Measurements from ENCODE around the gene TAPBPL.

TAPBPL gene

DNA sequence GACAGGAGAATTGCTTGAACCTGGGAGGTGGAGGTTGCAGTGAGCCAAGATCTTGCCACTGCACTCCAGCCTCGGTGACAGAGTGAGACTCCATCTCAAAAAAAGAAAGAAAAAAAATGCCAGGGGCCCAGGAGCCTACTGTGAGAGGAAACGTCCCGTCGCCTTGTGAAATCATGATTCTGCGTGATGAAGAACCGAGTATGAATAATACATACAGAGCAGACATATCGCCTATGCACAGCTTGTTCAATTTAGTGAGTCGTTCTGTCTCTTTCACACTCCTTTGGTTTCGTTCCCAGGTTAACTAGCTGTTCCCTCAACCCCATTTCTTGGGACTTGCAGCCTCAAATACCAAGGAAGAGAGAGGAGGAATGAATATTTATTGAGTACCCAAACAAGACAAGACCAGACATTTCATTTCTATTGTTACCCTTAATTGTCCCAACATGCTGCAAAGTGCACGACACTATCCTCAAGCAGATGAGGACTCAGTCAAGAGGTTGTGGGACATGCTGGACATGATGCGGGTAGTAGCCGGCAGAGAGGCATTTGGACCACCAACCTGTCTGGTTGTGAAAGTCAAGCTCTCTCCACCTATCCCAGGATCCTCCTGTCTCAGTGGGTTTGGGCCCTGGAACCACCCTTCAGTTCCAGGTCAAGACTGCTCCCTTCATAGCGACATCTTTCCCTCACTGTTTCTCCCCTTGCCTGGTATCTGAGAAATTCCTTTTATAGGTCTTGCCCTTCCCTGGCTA, 15.7 kb upstream of the TAPBPL start:
- no peak for DNase-seq

DNA sequence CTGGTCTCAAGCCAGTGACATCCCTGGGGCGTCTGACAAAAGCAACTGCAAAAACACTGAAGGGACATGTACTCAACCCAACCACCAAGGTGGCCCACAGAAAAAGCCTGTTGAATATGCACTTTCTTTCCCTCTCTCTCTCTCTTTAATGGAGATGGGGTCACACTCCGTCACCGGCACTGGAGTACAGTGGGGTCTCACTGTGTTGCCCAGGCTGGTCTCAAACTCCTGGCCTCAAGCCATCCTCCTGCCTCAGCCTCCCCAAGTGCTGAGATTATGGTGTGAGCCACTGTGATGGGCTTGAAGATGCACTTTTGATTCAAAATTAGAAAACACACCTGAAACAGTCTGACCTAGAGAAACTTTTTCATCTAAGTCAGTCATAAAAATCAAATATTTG, 14.3 kb upstream of the TAPBPL start:
- DNase-seq, result no peak

DNA sequence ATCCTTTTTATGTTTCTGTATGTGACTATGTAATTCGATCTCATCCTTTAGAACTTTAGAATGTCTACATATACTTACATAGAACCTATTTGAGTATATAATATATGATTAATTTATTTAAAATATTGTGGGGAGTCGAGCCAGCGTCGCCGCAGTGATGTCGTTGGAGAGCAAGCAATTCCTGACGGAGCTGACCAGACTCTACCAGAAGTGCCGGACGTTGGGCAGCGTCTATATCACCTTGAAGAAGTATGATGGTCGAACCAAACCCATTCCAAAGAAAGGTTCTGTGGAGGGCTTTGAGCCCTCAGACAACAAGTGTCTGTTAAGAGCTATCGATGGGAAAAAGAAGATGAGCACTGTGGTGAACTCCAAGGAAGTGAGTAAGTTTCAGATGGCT, 13.5 kb upstream of the TAPBPL start:
- no peak for DNase-seq

GRCh38 chr12:6440391-6440790, 11.5 kb upstream of the TAPBPL start:
- no peak for DNase-seq

GRCh38 chr12:6442836-6443235, 9.0 kb upstream of the TAPBPL start:
- no peak for DNase-seq

GRCh38 chr12:6443361-6443983, 8.4 kb upstream of the TAPBPL start:
- DNase-seq, result no peak

GRCh38 chr12:6444031-6444430, 7.8 kb upstream of the TAPBPL start:
- no peak for DNase-seq

GRCh38 chr12:6444704-6445688, 6.8 kb upstream of the TAPBPL start, which contains the start of gene CD27:
CD27 (plus strand) TSS chr12:6444955; CDS start chr12:6445096, 141 bp downstream.
- DNase-seq, result no peak

DNA sequence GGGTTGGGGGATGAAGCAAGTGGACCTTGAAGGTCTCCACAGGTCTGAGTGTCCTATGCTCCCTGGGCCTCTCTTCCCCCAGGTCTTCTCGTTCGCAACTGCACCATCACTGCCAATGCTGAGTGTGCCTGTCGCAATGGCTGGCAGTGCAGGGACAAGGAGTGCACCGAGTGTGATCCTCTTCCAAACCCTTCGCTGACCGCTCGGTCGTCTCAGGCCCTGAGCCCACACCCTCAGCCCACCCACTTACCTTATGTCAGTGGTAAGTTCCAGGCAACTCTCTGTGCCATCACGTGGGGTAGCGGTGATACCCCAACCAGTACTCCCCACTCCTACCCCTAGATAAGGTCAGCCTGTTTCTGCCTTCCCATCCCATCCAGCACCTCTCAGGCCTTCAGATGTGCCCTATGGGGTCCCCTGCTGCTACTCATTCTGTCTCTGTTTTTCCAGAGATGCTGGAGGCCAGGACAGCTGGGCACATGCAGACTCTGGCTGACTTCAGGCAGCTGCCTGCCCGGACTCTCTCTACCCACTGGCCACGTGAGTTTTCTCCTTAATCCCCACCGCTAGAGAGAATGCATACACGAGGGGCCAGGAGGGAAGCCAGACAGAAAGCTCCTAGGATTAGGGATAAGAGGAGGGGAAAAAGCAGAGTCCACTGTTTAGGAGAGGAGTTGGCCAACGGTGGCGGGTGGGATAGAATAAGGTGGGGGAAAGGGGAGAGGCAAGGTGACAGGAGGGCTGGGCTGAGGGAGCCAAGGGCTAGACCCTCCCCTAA, 1.6 kb upstream of the TAPBPL start:
- no peak for DNase-seq

DNA sequence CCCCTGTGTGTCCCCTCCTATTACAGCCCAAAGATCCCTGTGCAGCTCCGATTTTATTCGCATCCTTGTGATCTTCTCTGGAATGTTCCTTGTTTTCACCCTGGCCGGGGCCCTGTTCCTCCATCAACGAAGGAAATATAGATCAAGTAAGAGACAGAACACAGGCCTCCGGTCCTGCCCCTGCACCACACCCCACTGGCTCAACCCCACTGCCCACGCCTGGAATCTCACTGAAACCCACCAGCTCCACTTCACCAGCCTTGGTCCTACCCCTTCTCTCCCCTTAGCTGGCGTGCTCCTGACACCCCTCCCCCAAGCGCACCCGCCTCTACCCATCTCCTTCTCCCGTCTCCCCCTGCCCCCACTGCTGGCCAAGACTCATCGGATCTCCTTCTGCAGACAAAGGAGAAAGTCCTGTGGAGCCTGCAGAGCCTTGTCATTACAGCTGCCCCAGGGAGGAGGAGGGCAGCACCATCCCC, 934 bp upstream of the TAPBPL start:
- peak; percentile 31 for DNase-seq

GRCh38 chr12:6452245-6452943, 552 bp downstream of the TAPBPL start:
- no peak for DNase-seq

DNA sequence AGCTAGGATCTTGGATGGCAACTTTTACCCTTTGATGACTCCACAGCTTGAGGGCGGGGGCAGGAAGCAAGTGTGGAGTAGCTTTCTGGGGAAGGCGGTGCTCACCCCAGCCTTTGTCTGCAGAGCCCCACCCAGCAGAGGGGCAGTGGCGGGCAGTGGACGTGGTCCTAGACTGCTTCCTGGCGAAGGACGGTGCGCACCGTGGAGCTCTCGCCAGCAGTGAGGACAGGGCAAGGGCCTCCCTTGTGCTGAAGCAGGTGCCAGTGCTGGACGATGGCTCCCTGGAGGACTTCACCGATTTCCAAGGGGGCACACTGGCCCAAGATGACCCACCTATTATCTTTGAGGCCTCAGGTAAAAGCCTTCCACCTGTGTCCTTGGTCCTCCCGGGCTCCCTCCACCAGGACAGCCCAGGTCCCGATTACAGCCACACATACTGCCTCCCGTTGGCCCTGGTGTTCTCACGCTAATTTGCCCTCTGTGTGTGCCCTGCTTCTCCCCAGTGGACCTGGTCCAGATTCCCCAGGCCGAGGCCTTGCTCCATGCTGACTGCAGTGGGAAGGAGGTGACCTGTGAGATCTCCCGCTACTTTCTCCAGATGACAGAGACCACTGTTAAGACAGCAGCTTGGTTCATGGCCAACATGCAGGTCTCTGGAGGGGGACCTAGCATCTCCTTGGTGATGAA, 1.2 kb downstream of the TAPBPL start:
- no peak for DNase-seq

DNA sequence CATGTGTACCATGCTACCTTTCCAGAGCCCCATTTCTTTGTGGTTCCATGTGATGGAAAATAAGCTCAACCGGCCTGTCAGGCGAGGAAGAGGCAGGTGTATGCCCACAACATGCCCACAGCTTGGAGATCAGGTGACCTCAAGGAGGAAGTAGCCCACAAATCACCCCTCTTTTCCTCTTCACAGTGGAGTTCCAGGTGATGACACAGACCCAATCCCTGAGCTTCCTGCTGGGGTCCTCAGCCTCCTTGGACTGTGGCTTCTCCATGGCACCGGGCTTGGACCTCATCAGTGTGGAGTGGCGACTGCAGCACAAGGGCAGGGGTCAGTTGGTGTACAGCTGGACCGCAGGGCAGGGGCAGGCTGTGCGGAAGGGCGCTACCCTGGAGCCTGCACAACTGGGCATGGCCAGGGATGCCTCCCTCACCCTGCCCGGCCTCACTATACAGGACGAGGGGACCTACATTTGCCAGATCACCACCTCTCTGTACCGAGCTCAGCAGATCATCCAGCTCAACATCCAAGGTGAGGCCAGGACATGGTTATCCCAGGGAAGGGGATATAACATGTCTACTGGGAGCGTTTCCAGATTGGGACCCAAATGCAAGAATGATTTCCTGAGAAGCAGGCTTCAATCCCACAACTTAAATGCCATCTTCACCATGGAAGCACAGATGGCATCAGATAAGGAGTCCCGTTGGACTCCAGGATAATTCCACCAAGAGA, 5.5 kb downstream of the TAPBPL start:
- no peak for DNase-seq

DNA sequence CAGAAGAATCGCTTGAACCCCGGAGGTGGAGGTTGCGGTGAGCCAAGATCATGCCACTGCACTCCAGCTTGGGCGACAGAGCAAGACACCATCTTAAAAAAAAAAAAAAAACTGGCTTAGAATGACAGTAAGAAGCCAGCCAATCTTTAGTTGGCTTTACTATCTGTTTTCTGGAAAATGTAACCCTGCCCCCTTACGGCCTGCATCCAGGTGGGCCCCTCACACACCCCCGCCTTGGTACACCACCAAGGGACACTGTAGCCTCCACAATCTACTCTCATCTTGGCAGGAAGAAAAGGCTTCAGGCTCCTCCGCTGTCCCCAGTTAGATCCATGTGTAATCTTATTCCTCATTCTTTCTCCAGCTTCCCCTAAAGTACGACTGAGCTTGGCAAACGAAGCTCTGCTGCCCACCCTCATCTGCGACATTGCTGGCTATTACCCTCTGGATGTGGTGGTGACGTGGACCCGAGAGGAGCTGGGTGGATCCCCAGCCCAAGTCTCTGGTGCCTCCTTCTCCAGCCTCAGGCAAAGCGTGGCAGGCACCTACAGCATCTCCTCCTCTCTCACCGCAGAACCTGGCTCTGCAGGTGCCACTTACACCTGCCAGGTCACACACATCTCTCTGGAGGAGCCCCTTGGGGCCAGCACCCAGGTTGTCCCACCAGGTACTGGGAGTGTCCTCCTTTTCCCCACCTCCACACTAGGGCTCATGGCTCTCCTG, 6.6 kb downstream of the TAPBPL start:
- no peak for DNase-seq

GRCh38 chr12:6459004-6459337, 7.1 kb downstream of the TAPBPL start:
- DNase-seq, result no peak

DNA sequence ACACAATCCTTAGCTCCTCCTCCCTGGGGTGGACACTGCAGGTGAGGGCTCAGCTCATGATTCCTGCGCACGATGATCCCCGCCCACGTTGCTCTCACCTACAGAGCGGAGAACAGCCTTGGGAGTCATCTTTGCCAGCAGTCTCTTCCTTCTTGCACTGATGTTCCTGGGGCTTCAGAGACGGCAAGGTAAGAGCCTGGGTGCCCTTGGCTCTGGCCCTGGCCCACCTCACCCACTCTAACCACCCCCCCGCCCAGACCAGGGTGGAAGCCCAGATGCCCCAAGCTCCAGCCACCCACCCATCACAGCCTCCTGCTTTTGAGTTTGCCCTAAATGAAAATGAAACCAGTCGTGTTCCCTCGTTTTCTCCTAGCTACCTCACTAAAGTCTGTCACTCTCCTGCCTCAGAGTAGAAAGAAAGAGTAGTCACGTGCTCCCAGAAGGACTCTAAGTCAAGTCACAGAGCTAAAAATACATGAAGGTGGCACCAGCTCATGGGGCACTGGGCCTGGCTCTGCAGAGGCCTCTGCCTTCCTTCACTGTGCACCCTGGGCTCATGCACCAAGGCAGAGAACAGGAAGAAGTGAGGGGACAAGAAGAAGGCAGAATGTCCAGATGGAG, 9.0 kb downstream of the TAPBPL start:
- no peak for DNase-seq

DNA sequence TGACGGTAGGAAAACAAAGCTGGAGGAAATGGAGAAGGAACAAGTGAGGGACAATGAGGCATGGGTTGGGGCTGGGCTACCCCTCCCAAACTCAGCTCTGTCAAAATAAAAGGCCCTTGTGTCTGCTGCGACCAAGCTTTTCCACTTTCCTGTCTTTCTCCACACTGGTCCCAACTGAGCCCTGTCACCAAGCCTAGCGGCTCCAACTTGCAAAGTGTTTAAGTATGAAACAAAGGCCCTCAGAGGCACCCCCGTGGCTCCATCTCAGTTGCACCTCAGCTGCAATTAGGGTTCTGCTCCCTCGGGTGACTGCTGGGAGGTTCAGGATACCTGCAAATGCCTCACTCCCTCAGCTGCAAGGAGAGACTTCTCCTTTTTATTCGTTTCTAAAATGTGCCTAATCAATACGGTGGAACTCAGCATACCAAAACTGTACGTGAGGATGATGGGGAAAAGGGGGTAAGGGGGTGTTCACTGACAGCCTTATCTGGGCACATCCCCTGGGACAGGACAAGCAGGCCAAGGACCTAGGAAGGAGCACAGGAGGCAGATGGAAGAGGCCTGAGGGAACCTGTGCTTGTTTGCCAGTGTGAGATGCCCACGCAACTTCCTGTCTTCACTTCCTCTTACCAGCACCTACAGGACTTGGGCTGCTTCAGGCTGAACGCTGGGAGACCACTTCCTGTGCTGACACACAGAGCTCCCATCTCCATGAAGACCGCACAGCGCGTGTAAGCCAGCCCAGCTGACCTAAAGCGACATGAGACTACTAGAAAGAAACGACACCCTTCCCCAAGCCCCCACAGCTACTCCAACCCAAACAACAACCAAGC, 9.8 kb downstream of the TAPBPL start:
- no peak for DNase-seq

- DNase-seq, result no peak
Measured at GRCh38 chr12:6462234-6462995, 10.6 kb downstream of the TAPBPL start.

Measured in NCI-H2227 treated with DMSO at 0.1 percent for 48 hours (cell line).